Measurements from ENCODE around the gene TENM4. TPM values are rescaled to one million over a fixed set of nuclear protein-coding genes. Genes with fewer than 3 reads are reported as not detected.

Gene TENM4
- total RNA-seq, 4 donors from 2014 or later: 2.3 to 18.9 (median 4.5) TPM

GRCh38 chr11:79344753-79345294 is 96.0 kb downstream of the TENM4 start:
- no peak for TF ChIP-seq CTCF (IDR thresholded peaks at IDR 0.05)
- ATAC-seq (ENCODE audit: low FRiP score) (no peak), DNase-seq (ENCODE audit: low spot score) (no peak)

DNA sequence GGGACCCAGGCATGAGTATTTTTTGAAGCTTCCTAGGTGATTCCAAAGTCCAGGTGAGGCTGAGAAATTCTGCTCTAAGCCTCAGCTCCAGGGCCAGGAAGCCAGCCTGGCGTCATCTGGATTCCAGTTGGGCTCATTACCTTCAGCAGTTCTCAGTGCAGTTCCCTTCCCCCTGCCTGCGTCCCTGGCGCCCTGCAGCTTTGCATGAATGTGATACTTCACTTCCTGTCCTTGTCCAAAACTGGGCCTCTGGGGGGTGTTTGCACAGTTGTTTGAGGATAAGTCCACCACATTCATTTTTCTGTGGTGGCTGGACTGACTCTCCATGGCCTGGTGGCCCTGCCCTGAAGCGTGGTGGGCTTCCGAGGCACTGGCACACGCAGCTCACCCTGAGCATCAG is 98.1 kb downstream of the TENM4 start:
- no peak for TF ChIP-seq CTCF (IDR thresholded peaks at IDR 0.05)
- no peak for ATAC-seq (ENCODE audit: low FRiP score)
- no peak for DNase-seq (ENCODE audit: low spot score)

DNA sequence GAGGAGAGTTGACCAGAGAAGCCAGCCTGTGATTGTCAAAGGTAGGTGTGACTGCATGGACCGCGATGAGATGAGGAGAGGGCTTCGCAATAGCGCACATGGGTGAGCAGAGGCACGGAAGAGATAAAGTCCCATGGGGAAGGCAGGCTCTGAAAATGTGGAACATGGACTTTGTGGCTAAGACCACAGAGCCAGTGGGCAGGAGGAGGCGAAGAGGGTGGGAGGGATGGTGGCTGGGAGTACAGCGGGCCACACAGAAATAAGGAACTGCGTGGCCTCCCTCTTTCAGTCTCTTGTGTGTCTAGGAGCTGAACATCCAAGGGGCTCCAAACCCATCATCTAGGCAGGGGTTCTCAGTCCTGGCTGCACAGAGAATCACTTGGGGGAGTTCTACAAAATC is 98.6 kb downstream of the TENM4 start:
- DNase-seq (ENCODE audit: low spot score): no peak
- TF ChIP-seq CTCF (IDR thresholded peaks at IDR 0.05): no peak
- ATAC-seq (ENCODE audit: low FRiP score): no peak

GRCh38 chr11:79340535-79340934 is 100.3 kb downstream of the TENM4 start:
- ATAC-seq (ENCODE audit: low FRiP score): no peak
- no peak for DNase-seq (ENCODE audit: low spot score)
- TF ChIP-seq CTCF (IDR thresholded peaks at IDR 0.05): no peak

DNA sequence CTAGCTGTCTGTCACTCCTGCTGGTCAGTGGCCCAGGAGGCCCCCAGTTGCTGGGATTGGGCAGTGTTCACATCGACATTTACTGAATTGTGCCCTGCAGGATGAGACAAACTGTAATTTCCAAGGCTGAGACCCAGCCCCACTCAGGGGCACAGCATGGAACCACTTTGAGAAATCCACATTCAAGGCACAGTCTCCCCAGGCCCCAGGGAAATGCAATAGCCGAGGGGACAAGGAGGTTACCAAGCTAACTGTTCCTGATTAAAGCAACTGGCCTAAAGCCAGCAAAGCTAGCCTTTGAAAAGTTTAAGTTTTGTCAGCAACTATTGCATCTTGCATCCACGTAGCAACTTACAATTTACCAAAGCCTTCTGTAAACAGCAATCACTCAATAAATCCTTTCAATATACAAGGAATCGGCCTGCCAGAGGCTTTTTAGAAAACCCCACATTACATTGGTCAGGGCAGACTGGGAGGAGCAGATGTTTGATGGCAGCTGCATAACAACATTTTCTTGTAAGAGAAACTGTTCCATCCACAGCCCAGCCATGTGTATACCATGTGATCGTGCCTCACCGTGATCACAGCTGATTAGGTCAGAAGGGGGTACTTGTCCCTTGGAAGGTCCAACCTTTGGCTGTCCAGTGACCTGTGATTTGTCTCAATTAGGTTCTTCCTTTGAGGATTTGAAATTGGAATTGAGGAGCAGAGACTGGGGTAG is 103.9 kb downstream of the TENM4 start:
- TF ChIP-seq CTCF (IDR thresholded peaks at IDR 0.05): no peak
- ATAC-seq (ENCODE audit: low FRiP score) (no peak), DNase-seq (ENCODE audit: low spot score) (no peak)

DNA sequence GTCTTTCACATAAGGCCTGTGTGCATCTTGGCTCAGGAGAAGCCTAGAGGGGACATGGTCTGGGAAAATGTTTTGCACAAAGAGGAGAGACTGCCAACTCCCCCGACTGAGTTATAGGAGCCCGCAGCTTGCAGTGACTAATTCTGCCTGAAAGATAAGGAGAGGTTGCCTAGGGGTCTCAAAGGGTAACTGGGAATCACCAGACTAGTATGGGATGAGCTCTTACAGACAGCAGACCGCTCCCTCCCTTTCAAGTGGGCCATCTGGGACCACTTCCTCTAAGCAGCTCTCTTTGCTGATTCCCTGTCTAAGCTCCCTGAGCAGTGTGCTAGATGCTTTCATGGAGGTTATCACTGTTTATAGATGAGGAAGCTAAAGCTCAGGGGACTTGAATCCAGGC is 105.1 kb downstream of the TENM4 start:
- TF ChIP-seq CTCF (IDR thresholded peaks at IDR 0.05): no peak
- no peak for ATAC-seq (ENCODE audit: low FRiP score)
- DNase-seq (ENCODE audit: low spot score): no peak

DNA sequence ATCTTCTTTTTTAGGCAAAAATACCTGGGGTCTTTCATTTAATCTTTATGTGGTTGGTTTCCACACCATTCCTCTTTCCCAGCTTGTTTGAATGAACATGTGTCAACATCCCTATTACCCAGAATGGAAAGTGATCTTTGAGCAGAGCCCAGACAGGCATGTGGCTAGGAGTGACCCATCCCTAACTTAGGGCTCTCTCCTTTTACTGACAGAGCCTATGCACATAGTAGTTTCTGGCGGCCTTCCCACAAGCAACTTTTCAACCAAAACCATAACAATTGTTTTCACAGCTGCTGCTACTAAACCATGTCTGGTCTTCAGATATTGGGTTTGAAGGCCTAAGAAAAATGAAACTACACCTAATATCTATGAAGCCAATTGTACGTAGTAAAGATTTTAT is 107.5 kb downstream of the TENM4 start:
- TF ChIP-seq CTCF (IDR thresholded peaks at IDR 0.05): no peak
- ATAC-seq (ENCODE audit: low FRiP score) (no peak), DNase-seq (ENCODE audit: low spot score) (no peak)

All from omental fat pad (tissue), 4 donors.